Stimulated activated CD4-positive, alpha-beta T cell treated with anti-CD3 and anti-CD28 coated beads, Interleukin-2, amount 100 ng/mL, for 48 hours (primary cell): Measurements from ENCODE around the gene SDR9C7.
"Not testable (repeated sequence)": the region's sequence is repeated elsewhere in the genome, so short reads cannot be mapped to it uniquely, and the experiment has no call there.

Source experiments
- DNase-seq, 2 donors: peaks; one replicate each; pipeline ENCODE4 v3.0.0-alpha.2; 2020

The SDR9C7 gene

DNA sequence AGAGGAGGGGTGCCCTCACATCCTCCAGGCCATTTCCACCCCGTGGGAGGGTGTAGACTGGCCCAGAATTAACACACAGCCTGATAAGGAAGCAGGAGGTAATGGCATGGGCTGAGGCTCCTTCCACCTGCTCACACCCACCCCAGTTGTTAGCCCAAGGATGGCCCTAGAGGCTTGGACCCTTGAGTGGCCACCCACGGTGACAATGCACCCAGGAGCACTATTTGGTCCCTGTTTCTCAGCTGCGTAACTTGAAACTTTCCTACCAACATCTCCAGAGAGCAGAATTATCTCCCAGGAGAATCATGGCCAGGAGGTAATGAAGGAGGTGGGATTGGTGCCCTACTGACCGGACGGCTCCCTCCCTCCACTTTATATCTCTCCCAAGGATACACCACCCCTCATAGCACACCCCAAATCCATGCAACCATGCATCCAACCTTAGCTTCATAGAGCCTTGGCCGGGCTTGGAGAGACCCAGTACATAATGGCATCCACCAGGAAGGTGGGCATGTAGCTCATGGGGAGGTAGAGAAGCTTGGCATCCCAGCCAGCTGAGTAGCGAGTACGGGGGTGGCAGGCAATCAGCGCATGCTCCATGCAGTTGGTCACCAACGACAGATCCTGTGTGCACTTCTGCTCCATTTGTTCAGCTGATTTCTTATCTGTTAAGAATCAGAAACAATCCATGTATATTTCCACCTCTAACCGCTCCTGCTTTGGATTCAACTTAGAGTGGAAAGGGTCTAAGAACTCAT, 17.6 kb upstream of the SDR9C7 start:
- no peak for DNase-seq

DNA sequence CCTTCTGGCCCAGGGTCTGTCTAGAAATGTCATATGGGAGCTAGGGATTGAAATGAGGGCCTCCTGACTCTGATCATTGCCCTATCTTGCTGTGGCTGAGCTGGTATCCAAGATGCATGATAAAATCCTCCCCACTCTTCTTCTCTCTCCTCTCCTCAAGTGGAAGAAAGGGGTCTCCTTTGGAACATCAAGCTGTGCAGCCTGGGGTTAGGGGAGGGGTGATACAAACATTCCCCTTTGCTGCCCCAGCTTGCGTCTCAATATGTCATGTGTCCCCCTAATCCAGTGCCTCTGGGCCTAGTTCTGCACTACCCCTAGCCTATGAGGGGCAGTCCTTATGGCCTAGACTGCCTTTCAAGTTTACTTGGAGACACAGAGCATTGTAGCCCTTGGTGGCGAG, 14.7 kb upstream of the SDR9C7 start:
- no peak for DNase-seq

DNA sequence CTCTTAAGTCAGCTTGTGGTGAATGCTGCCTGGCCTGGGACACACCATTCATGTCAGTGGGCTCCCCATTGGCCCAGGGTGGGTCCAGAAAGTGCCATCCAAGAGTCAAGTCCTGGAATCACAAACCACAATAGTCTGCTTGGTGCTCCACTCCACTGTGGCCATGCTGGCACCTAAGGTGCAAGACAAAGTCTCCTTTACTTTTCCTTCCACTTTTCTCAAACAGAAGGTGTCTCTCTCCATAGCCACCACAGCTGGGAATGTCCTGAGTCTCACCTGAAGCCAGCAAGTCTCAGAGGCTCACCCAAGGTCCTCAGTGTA, 14.2 kb upstream of the SDR9C7 start:
- DNase-seq = no peak

DNA sequence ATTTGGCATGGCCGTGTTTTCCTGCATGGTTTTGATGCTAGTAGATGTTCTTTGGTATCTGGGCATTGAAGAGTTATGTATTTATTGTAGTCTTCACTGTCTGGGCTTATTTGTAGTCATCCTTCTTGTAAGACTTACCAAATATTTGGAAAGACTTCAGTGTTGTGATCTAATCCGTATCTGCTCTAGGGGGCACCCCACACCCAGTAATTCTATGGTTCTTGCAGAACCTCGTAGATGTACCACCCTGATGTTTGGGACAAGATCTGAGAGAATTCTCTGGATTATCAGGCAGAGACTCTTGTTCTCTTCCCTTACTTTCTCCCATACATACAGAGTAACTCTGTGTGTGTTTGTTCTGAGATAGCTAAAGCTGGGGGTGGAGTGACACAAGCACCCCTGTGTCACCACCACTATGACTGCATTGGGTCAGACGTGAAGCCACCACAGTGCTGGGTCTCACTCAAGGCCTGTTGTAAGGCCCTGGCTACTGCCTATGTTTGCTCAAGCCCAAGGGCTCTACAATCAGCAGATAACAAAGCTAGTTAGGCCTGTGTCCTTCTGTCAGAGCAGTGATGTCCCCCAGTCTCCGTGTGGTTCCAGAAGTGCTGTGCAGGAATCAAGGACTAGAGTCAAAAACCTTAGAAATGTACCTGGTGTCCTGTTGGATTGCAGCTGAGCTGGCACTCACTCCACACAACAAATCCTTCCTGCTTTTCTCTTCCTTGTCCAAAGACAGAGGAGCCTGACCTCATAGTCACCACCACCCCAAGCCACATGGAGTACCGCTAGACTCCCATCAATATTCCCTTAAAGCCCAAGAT, 13.6 kb upstream of the SDR9C7 start:
- DNase-seq = no peak

DNA sequence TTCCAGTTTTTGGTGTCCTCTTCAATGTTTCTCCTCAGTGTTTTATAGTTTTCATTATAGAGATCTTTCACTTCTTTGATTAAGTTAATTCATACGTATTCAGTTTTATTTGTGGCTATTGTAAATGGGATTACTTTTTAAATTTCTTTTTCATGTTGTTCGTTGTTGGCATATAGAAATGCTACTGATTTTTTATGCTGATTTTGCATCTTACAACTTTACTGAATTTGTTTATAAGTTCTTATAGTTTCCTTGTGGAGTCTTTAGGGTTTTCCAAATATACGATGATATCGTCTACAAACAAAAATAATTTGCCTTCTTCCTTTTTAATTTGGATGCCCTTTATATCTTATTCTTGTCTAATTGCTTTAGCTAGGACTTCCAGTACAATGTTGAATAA, 9.7 kb upstream of the SDR9C7 start:
- no peak for DNase-seq

DNA sequence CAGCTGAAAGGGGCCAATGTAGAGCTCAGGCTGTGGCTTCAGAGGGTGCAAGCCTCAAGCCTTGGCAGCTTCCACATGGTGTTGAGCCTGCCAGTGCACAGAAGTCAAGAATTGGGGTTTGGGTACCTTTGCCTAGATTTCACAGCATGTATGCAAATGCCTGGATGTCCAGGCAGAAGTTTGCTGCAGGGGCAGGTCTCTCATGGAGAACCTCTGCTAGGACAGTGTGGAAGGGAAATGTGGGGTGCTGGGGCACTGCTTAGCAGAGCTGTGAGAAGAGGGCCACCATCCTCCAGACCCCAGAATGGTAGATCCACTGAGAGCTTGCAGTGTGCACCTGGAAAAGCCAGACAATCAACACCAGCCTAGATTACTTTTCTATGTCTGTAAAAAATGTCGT, 9.2 kb upstream of the SDR9C7 start:
- not testable (repeated sequence) for DNase-seq

DNA sequence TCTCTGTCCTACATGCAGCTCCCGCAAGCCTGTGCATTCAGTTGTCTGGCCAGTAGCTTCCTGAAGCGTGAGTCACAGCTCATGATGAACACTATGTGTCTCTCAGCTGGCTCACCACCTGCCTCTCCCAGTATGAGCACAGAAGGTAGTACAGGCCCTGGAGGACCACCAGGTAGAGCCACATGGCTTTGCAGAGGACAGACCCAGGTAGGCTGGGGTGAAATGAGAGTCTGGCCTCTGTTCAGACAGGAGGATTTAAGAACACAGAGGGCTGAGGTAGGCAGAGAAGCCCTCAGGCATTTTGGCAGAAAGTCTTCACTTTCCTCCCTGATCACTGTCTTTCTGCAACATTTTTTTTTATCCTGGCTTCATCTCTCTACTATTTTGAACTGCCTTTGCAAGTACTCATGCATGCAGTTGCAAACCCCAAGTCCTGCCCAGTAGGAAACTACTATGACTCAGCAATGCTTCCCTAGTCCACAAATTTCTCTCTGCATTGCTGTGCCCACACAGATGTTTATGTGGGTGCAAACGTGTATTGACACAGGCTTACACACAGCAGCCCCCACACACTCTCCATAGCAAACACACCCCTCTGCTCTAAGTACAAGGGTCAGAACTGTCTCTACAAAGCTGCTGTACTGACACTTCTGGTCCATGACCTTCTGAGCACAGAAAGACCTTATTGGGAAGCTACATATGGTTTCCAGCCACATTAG, 7.2 kb upstream of the SDR9C7 start:
- no peak for DNase-seq

DNA sequence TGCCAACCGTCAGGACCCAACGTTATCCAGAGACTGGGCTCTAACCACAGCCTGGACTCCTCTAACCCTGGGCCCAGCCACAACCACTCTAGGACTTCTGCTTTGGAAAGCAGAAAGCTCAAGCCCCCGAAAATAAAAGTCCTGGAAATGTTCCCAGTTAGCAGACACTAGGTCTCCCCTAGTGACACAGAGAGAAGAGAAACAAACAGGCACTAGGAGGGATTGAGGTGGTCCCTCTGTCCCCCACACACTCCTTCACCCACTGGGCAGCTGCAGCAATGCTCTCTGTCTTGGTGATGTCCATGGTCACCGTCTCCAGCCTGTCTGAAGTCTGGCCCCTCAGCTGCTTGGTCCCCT, 6.7 kb upstream of the SDR9C7 start:
- DNase-seq = not testable (repeated sequence)

DNA sequence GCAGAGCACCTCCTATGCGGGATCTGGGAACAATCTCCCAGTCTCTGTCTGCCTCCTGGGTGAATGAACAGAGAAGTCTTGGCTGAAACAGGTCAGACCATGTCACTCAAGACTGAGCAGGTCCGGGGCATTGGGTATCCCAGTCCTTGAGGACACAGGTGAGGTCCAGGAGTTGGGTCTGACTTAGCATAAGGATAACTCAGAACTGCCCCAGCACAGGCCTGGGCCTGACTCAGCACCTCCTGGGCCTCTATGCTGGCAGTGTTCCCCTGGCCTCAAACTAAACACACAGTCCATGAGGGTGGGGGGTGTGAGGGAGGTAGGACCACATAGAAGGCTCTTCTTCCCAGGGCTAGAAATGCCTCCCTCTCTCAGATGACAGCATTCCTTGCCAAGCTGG, 1.5 kb upstream of the SDR9C7 start:
- no peak for DNase-seq

DNA sequence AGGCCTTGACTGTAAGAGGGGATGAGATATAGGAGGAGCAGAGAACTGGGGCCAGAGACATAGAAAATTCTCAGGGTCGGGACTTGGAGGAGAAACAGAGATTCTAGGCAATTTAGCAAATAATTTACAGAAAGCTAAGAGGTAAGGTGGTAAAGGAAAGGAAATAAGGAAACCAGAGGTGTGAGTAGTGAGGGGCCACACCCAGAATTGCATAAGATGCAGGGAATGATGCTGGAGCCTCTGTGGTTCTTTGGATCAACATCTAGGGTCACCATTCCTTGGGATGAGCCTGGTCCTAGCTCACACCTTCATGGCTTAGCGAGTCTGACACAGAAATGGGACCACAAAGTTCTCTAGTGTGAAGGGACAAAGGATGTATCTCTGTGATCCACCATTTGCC, 949 bp upstream of the SDR9C7 start:
- DNase-seq = no peak

DNA sequence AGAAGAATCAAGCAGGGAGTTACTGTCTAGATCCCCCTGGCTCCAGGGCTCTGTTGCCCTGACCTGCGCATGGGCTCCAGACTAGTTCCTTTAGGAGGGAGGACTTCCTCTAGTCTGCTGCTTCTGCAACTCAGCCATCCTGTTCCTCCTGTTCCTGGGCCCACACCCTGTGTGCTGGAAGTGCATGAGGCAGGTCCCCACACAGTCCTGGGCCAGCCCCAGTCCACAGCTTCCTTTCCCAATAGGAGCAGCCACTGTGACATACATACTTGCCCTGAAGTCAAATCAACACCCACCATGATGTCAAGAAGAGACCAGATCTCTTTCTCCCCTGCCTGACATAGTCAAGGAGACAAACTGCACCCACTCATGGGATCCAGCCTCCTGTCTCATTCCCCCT, 1.3 kb downstream of the SDR9C7 start:
- no peak for DNase-seq

DNA sequence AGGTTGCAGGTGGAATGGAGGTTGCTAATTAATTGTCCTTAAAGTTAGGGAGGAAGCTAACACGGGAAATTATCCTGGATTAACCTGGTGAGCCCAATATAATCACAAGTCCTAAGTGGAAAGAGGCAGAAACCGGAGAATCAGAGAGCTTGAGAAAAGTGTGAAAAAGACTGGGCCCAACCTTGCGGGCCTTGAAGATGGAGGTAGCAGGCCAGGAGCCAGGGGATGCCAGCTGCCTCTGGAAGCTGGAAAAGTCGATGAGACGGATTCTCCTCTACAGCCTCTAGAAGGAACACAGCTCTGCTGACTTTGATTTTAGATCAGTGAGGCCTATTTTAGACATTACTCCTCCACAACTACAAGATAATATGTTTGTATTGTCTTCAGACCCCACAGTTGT, 2.1 kb downstream of the SDR9C7 start:
- no peak for DNase-seq

DNA sequence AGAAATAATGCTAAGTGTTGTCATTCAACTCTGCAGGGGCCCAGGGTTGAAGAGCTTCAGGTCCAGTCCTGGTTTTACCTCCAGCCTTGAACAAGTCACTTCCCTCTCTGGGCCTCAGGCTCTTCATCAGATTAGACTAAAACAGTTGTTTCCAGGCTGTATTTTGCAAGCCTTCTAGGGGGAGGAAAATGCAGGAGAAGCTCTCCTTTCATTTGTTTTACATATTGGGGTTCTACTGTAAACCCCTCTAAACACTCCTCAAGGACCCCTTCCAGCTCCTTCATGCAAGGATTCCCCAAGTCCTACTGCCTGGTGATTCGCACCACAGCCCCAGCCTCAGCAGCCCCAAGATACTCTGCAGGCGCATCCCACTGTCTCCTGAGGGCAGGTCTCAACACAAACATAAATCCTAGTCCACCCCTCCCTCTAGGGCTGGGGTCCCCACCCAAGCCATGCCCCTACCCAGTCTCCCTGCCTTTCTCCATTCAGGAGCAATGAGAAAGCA, 2.7 kb downstream of the SDR9C7 start:
- DNase-seq = no peak

DNA sequence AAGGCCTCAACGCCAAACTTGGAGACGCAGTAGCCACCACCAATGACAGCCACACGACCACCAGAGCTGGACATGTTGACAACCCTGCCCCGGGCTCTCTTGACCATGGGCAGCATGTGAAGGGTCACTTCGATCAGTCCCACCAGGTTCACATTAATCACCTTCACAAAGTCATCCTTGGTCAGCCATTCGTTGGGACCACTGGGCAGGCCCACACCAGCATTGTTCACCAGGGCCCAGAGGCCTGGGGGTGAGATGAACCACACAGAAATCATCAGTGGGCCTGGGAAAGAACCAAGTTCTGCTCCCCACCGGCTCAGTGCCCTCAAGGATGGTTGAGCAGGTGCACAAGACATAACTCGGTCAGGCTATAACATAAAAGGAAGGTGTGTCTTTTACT, 4.0 kb downstream of the SDR9C7 start:
- DNase-seq = no peak

DNA sequence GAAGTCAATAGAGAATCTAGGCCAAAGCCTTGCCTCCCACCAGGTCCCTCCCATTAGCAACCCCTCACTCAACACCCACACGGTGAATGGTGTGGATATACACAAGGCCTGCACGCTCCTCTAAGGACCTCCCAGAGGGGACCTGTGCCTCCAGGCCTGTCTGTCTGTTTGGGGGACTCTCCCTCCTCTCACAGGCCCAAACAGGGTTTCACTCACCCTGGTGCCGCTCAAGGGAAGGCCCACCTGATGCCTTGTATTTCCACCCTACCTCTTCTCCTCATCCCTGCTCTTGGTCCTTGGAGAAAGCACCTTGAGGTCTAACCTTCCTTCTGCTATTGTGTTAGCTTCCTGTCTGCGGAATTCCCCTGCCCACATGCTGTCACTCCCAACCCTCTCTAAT, 4.4 kb downstream of the SDR9C7 start:
- DNase-seq = no peak

DNA sequence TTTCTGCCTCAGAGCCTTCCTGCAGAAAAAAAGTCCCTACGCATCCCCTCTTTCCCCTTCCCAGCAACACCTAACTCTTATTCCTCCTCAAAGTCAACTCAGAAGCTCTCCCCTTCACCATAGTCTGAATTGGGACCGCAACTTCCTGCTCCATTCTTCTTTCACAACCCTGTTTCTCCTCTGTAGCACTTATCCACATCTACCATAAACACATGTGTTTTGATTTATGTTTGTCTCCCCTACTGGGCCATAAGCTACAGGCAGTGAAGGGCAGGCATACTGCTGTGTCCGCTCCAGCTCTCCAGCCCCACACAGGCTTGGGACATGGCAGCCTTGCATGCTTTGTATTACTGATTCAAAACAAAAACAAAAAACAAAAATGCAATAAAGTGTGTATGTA, 5.9 kb downstream of the SDR9C7 start:
- DNase-seq = no peak

DNA sequence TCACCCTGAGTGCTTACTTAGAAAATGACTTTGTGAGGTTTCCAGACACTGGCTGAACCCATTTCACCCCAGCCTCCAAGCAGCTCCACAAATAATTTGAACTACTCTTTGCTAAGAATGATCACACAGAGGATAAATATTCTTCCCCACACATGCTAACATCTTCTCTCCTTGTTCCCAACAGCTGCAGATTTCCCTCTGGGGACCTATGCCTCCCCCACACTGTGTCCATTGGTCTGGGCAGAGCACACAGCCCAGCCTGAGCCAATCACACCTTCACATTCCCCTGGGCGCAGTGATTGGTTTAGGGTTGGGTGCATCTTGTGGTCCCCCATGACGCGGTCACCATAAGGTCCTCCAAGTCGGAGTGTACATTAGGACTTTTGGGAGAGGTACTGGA, 6.9 kb downstream of the SDR9C7 start:
- DNase-seq = no peak

DNA sequence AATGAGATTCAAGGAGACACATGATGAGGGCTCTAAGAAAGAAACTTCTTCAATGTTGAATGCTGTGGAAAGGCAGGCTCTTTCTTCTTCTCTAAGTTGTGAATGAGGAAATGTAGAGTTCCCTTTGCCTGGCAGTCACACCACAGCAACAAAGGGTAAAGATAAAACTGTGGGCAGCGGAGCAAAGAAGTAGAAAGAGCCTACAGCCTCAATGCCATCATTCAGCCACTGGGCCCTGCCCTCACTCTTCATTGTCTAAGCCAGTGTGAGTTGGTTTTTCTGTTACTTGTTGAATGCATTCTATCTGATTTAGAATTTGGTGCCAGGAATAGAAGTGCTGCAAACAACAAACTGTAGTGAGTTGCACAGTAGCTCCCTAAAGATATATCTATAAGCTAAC, 12.2 kb downstream of the SDR9C7 start:
- no peak for DNase-seq

DNA sequence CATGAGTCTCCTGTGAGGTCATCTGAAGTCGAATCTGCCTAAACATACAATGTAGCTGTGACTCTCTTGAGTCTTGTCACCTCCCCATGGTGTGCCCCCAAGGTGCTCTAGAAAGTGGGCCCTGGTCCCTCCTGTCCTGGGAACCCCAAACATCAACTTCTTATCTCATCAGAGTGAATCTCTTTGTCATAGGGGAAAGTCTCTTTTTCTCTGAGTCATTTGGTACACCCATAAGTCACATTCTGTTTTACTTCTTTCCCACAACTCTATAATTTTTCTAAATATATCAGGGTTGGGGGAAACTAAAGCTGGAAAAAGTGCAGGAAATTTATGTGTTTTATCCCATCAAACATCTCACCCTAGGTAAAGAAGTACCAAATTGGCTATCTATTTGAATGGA, 12.9 kb downstream of the SDR9C7 start:
- no peak for DNase-seq

DNA sequence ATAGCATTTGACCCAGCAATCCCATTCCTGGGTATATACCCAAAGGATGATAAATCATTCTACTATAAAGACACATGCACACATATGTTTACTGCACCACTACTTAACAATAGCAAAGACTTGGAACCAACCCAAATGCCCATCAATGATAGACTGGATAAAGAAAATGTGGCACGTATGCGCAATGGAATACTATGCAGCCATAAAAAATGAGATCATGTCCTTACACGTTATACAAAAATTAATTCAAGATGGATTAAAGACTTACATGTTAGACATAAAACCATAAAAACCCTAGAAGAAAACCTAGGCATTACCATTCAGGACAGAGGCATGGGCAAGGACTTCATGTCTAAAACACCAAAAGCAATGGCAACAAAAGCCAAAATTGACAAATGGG, 16.1 kb downstream of the SDR9C7 start:
- DNase-seq = not testable (repeated sequence)

DNA sequence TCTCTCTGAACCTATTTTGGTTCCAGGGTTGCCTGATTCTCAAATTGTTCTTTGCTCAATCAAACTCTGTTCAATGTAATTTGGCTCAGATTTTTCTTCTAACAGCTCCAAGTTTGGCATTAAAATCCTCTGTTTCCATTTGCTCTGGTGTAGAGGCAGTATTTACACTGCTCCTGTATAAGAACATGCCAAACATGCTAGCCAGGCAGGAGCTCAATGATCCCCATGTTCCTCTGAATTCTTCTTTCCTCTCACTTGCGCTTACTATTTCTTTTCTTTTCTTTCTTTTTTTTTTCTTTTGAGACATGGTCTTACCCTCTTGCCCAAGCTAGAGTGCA, 17.2 kb downstream of the SDR9C7 start:
- DNase-seq = no peak

DNA sequence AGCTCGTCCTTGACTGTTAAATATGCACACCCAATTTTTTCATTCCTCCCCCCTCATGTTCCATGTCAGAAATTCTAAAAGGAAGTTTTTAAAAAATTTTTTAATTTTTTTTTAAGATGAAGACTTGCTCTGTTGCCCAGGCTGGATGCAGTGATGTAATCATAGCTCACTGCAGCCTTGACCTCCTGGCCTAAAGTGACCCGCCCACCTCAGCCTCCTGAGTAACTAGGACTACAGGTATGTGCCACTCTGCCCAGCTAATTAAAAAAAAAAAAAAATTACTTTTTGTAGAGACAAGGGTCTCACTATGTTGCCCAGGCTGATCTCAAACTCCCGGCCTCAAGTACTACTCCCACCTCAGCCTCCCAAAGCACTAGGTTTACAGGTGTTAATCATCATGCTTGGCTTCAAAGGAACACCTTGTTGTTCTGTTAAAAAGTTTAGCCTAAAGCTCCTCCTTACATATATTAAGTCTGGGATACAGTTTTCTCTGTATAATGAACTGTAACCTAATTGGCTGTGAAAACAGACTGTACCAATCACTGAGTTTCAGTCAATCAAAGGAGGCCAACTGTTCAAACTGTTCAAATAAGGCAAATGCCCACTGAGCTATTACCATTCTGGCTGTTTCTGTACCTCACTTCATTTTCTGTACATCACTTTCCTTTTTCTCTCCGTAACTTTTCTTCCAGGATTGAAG, 17.8 kb downstream of the SDR9C7 start:
- DNase-seq = no peak

DNA sequence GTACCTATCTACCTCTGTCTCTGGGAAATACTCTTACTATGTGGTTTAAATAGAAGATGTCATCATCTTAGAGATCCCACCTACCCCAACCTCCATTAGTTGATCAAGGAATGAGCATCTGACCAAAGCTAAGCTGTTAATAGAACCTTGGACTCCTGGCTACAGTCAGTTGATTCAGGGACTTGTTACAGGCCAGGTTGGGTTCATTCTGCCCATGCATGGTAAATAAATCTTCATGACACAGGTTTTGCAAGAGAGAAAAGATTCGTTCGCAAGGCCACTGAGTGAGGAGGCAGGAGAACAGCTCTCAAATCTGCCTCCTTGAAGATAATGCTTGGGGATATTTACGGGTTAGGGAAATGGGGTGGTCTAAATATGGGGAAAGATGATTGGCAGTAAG, 19.5 kb downstream of the SDR9C7 start:
- DNase-seq = no peak

DNA sequence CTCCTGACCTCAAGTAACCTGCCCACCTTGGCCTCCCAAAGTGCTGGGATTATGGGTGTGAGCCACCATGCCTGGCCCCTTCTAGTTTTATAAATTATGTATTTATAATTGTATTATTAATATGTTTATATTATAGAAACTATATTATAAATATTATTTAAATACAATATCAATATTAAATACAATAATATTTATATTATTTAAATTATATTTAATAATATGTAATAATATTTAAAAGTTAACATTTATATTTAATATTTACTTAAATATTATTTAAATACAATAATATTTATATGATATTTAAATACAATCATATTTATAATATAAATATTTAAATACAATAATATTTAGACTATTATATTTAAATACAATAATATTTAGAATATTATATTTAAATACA, 20.0 kb downstream of the SDR9C7 start:
- DNase-seq = no peak
